Epithelial cell of proximal tubule (primary cell): ENCODE data around the gene RASGRP4. TPM values are rescaled to one million over a fixed set of nuclear protein-coding genes. Genes with fewer than 3 reads are reported as not detected.

ENCODE experiments used
- DNase-seq: peaks from one replicate; pipeline ENCODE4 v3.0.0-alpha.2; 2011; ENCODE audit warnings: low read depth
- H3K4me3 ChIP-seq: 2 replicates; pipeline ENCODE4 v1.5.1; 2011; ENCODE audit warnings: low read depth, mild to moderate bottlenecking, low read length
- CTCF ChIP-seq: conservative IDR thresholded peaks from 2 replicates; pipeline ENCODE4 v1.5.1; 2012; ENCODE audit warnings: low read depth, mild to moderate bottlenecking, low read length
- total RNA-seq: library from RNA; depleted of rRNA; stranded (reverse); fragments of >200 nt; gene quantifications from 2 replicates; pipeline ENCODE4 v1.2.3, GENCODE V29; 2015

RASGRP4 gene
- total RNA-seq, 1 donor from 2014 or later: not detected

DNA sequence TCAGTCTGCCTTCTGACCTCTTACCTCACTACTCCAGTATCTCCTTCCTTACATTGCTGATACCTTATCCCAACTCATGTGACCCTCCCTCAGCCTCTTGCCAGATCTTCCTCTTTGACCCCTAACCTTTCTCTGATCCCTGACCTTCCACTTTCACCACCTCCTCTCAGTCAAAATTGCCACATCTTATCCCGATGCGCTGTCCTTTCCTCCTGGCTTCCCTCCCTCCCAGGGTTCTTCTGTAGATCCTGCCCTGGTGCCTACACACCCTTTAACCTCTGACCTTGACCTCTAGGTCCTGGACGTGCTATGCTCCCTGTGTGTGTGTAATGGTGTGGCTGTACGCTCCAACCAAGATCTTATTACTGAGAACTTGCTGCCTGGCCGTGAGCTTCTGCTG is 31.2 kb upstream of the RASGRP4 start:
- no peak overlapping the region for H3K4me3 ChIP-seq
- no peak for DNase-seq
- TF ChIP-seq CTCF: no peak

- no peak for TF ChIP-seq CTCF
- no peak overlapping the region for H3K4me3 ChIP-seq
- no peak for DNase-seq
Measured at GRCh38 chr19:38455031-38455430, 29.0 kb upstream of the RASGRP4 start.

GRCh38 chr19:38453596-38453995 is 27.6 kb upstream of the RASGRP4 start:
- no peak for DNase-seq
- TF ChIP-seq CTCF: no peak
- H3K4me3 ChIP-seq: no peak overlapping the region

DNA sequence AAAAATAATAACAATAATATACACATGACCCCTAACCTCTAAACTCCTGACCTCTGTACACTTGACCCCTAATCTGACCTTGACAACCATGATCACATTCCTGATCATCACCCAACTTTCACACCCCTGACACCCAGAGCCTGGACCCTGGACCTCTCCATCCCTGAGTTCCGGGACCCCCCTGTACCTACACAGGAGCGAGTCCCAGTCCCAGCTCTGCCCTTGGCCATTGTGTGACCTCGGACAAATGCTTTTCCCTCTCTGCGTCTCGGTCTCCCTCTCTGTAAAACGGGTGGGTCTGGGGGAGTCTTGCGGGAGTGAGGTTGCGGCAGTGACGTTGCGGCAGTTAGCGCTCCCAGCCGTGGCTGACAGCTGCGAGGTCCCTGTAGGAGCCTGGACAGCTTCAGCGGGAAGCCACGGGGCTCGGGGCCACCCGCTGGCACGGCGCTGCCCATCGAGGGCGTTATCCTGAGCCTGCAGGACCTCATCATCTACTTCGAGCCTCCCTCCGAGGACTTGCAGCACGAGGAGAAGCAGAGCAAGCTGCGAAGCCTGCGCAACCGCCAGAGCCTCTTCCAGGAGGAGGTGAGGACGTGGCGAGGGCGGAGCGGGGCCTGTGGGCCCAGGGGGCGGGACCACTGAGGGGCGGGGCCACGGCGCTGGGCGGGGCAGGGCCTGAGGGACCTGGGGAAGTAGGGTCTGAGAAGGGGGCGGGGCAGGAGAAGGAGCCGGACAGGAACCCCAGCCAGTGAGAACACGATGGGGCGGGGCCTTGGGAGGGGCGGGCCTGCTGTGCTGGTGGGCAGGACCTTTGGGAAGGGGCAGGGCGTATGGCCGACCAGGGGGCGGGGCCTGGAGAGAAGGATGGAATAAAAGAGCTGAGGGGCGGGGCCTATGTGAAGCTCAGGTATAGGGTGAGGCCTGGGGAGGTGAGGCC is 26.7 kb upstream of the RASGRP4 start:
- DNase-seq: no peak
- TF ChIP-seq CTCF: no peak
- H3K4me3 ChIP-seq: no peak overlapping the region

- TF ChIP-seq CTCF: no peak
- no peak for DNase-seq
- H3K4me3 ChIP-seq: no peak overlapping the region
Measured at GRCh38 chr19:38451629-38452028, 25.6 kb upstream of the RASGRP4 start.

GRCh38 chr19:38451036-38451435 is 25.0 kb upstream of the RASGRP4 start:
- H3K4me3 ChIP-seq: no peak overlapping the region
- no peak for DNase-seq
- TF ChIP-seq CTCF: no peak

- no peak overlapping the region for H3K4me3 ChIP-seq
- TF ChIP-seq CTCF: no peak
- no peak for DNase-seq
Measured at GRCh38 chr19:38449518-38449917, 23.5 kb upstream of the RASGRP4 start.
